HepG2 (cell line): ENCODE results near the gene MGARP. TPM values are rescaled to one million over a fixed set of nuclear protein-coding genes. Genes with fewer than 3 reads are reported as not detected.

Experiments
- JARID2 ChIP-seq: sonication (generic); formaldehyde crosslinking; IDR thresholded peaks from 2 replicates; pipeline ENCODE4 v1.8.1; 2023; ENCODE audit warnings: missing genetic modification reagents, inconsistent platforms; ENCODE audit not compliant: insufficient replicate concordance
- MXD4 ChIP-seq: IDR thresholded peaks from 2 replicates; pipeline ENCODE4 v1.6.1; 2016; ENCODE audit warnings: mild to moderate bottlenecking, missing biosample characterization, missing genetic modification reagents
- NCOR1 ChIP-seq: fragments of 200-600 bp; sonication (generic); IDR thresholded peaks from 2 replicates; pipeline ENCODE4 v1.7.0; 2017; ENCODE audit warnings: antibody characterized with exemption, low read length, borderline replicate concordance
- RFX5 ChIP-seq: IDR thresholded peaks from 2 replicates; pipeline ENCODE4 v1.6.1; 2011; ENCODE audit warnings: low read depth, low read length, improper control_type of control experiment
- SCMH1 ChIP-seq: sonication (generic); formaldehyde crosslinking; IDR thresholded peaks from 2 replicates; pipeline ENCODE4 v1.9.0; 2021; ENCODE audit warnings: missing genetic modification reagents, mild to moderate bottlenecking, borderline replicate concordance
- TCF7L2 ChIP-seq: IDR thresholded peaks from 2 replicates; pipeline ENCODE4 v1.6.1; 2011; ENCODE audit warnings: mild to moderate bottlenecking, low read depth, low read length, moderate library complexity
- TOE1 ChIP-seq: sonication (generic); formaldehyde crosslinking; IDR thresholded peaks from 2 replicates; pipeline ENCODE4 v1.4.0; 2020; ENCODE audit warnings: mild to moderate bottlenecking, missing genetic modification reagents
- ZHX2 ChIP-seq, 2 experiments: sonication (generic) in 1 of 2; formaldehyde crosslinking in 1 of 2; IDR thresholded peaks; 2 replicates each; pipeline versions ENCODE4 v1.6.1 to v1.9.0; 2014 to 2022; ENCODE audit warnings: antibody characterized with exemption in 1 of 2, borderline replicate concordance in 1 of 2, inconsistent platforms in 1 of 2, low read depth in 1 of 2, missing genetic modification reagents in 1 of 2
- ZNF142 ChIP-seq: sonication (generic); formaldehyde crosslinking; IDR thresholded peaks from 2 replicates; pipeline ENCODE4 v1.4.0; 2020; ENCODE audit warnings: missing genetic modification reagents
- ZNF570 ChIP-seq: sonication (generic); formaldehyde crosslinking; IDR thresholded peaks from 2 replicates; pipeline ENCODE4 v1.4.0; 2020; ENCODE audit warnings: mild to moderate bottlenecking, missing genetic modification reagents, borderline replicate concordance
- ZNF629 ChIP-seq: sonication (generic); formaldehyde crosslinking; conservative IDR thresholded peaks from 2 replicates; pipeline ENCODE4 v1.5.0; 2020; ENCODE audit warnings: missing genetic modification reagents
- ZNF800 ChIP-seq: sonication (generic); formaldehyde crosslinking; IDR thresholded peaks from 2 replicates; pipeline ENCODE4 v1.4.0; 2020; ENCODE audit warnings: missing genetic modification reagents
- polyA plus RNA-seq, 8 experiments: library from polyadenylated mRNA; depleted of rRNA in 3 of 8; stranded (reverse) in 7 of 8; unstranded in 1 of 8; fragments of >200 nt; fragmentation: Illumina TruSeq in 4 of 8; extraction: Trizol in 4 of 8; gene quantifications; 2 replicates each; pipeline versions ENCODE4 v1.2.1 to v1.2.3, GENCODE V29; 2011 to 2016; ENCODE audit warnings: low read depth in 4 of 8, missing spikeins in 1 of 8, mixed read lengths in 1 of 8; ENCODE audit not compliant: insufficient read depth in 1 of 8
- total RNA-seq, 5 experiments: library from RNA; depleted of rRNA; stranded (reverse); fragments of >200 nt; fragmentation: Illumina TruSeq; extraction: Trizol; gene quantifications; 2 replicates each; pipeline ENCODE4 v1.2.3, GENCODE V29; 2016; ENCODE audit warnings: low read depth in 1 of 5
- TF ChIP-seq, protein P1 (sequence below): sonication (generic); formaldehyde crosslinking; IDR thresholded peaks from 2 replicates; pipeline ENCODE4 v1.8.0; 2022; ENCODE audit warnings: missing genetic modification reagents, mild to moderate bottlenecking, moderate library complexity, borderline replicate concordance

The MGARP gene
- total and polyA plus RNA-seq, 2 of the 13 experiments (the other 11 are each of a cell fraction or from before 2014, with no cell fraction given): 0.11 to 0.13 TPM

DNA sequence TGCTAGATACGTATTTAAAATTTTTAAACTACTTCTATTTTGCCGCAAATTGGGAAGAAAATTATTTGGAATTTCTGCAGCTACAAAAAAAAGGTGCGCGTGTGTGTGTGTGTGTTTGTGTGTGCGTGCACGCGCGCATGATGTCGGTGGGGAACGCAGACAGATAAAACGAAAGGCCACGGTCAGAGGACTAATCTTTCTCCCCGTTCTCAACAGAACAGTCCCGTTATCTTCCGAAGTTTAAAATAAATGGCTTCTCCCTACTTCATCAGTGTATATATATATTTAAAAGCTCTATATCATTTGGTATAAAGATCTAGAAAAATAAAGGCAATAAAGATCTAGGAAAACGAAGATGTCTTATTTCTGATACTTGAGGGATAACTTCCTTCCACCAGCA lies 1.5 kb downstream of the MGARP start (continued):
- TF ChIP-seq ZNF142 (CRISPR knock-in tag) (no peak), TCF7L2 (no peak), SCMH1 (CRISPR knock-in tag) (no peak), ZNF629 (CRISPR knock-in tag) (no peak), JARID2 (CRISPR knock-in tag) (no peak), MXD4 (CRISPR knock-in tag) (no peak), ZHX2 (IDR thresholded peaks at IDR 0.05; ENCODE audit: low read depth) (no peak), ZHX2 (CRISPR knock-in tag; IDR thresholded peaks at IDR 0.05; ENCODE audit: borderline replicate concordance) (no peak), NCOR1 (no peak), TOE1 (CRISPR knock-in tag) (no peak), ZNF570 (CRISPR knock-in tag) (no peak), ZNF800 (CRISPR knock-in tag) (no peak), RFX5 (no peak)
- TF ChIP-seq, protein P1, sequence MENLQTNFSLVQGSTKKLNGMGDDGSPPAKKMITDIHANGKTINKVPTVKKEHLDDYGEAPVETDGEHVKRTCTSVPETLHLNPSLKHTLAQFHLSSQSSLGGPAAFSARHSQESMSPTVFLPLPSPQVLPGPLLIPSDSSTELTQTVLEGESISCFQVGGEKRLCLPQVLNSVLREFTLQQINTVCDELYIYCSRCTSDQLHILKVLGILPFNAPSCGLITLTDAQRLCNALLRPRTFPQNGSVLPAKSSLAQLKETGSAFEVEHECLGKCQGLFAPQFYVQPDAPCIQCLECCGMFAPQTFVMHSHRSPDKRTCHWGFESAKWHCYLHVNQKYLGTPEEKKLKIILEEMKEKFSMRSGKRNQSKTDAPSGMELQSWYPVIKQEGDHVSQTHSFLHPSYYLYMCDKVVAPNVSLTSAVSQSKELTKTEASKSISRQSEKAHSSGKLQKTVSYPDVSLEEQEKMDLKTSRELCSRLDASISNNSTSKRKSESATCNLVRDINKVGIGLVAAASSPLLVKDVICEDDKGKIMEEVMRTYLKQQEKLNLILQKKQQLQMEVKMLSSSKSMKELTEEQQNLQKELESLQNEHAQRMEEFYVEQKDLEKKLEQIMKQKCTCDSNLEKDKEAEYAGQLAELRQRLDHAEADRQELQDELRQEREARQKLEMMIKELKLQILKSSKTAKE (CRISPR knock-in tag): no peak
